T47D (cell line): Measurements from ENCODE around the gene CA9.
"Not testable (repeated sequence)": the region's sequence is repeated elsewhere in the genome, so short reads cannot be mapped to it uniquely, and the experiment has no call there.

Source experiments
- DNase-seq, 2 experiments: peaks; one replicate each; pipeline versions ENCODE4 v3.0.0 to v3.0.0-alpha.2; 2011 to 2012; ENCODE audit warnings: low read depth in 1 of 2, low spot score in 1 of 2
- JUND ChIP-seq: IDR thresholded peaks from 2 replicates; pipeline ENCODE4 v1.6.1; 2012; ENCODE audit warnings: low read depth
- in situ Hi-C: cut with HindIII; loops from 2 replicates; pipeline ENCODE4 v1.10.0; 2016; ENCODE audit warnings: low sequenced_read_pairs, low pct_unique_long_range_greater_than_20kb

Gene CA9

DNA sequence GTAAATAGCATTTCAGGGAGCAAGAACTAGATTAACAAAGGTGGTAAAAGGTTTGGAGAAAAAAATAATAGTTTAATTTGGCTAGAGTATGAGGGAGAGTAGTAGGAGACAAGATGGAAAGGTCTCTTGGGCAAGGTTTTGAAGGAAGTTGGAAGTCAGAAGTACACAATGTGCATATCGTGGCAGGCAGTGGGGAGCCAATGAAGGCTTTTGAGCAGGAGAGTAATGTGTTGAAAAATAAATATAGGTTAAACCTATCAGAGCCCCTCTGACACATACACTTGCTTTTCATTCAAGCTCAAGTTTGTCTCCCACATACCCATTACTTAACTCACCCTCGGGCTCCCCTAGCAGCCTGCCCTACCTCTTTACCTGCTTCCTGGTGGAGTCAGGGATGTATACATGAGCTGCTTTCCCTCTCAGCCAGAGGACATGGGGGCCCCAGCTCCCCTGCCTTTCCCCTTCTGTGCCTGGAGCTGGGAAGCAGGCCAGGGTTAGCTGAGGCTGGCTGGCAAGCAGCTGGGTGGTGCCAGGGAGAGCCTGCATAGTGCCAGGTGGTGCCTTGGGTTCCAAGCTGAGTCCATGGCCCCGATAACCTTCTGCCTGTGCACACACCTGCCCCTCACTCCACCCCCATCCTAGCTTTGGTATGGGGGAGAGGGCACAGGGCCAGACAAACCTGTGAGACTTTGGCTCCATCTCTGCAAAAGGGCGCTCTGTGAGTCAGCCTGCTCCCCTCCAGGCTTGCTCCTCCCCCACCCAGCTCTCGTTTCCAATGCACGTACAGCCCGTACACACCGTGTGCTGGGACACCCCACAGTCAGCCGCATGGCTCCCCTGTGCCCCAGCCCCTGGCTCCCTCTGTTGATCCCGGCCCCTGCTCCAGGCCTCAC lies at the start of gene CA9:
CA9 (plus strand) TSS at position 797 of the 893 bp plus-strand sequence; CDS start at position 829, 32 bp downstream.
- in situ Hi-C loops, result no loop called here
- no peak for DNase-seq
- no peak for TF ChIP-seq JUND

DNA sequence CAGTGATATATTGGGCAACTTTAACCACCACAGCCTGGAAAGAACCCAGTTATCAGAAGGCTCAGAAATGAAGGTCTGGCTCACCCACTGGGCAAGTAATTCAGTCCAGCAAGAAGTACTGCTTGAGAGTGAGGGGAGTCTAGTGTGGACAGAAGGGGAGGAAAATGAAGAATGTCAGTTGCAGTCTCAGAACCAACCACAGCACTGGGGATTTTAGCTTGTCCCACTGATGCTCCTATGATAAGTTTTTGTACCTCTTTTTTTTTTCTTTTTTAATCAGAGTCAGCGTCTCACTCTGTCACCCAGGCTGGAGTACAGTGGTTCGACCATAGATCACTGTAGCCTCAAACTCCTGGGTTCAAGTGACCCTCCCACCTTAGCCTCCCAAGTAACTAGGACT lies 46.2 kb upstream of the CA9 start:
- in situ Hi-C loops, result no loop called here
- TF ChIP-seq JUND, result no peak
- DNase-seq, result no peak

DNA sequence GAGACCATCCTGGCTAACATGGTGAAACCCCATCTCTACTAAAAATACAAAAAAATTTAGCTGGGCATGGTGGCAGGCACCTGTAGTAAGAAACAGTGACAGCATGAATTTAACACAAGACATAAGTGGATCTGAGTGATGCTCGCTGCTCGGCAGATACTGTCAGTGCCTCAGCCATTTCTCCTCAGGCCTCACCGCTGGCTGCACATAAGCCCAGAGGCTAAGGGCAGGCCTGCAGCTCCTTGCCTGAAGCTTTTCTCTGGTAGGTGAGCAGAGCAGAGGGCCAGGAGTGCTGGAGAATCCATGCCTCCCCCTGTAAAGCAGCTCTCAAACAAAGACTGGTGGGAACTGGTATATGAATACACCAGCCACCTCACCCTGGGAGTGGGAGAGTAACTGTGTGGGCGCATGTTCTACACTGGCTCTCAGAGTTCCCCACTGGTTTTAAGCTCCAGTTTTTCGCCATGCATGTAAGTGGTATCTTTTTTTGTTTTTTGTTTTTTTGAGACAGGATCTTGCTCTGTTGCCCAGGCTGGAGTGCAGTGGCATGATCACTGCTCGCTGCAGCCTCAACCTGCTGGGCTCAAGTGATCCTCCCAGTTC lies 45.2 kb upstream of the CA9 start:
- DNase-seq, result no peak
- TF ChIP-seq JUND, result no peak
- in situ Hi-C loops, result no loop called here

DNA sequence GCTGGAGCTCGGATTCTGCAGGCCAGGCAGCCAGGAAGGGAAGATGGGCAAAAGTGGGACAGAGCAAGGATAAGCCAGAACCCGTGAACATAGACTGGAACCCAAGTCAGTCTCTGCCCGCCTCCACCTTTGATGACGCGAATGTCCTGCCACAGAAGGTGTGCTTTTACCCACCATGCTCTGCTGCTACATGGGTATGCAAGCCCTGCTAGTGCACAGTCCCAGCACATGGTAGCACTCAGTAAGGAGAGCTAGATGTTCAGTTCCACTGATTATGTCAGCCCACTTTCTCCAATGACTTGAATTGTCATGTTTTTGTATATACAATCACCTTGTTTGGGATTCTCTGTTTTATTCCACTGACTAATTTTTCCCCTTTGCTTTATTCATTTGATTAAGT lies 44.1 kb upstream of the CA9 start:
- no peak for TF ChIP-seq JUND
- in situ Hi-C loops, result no loop called here

DNA sequence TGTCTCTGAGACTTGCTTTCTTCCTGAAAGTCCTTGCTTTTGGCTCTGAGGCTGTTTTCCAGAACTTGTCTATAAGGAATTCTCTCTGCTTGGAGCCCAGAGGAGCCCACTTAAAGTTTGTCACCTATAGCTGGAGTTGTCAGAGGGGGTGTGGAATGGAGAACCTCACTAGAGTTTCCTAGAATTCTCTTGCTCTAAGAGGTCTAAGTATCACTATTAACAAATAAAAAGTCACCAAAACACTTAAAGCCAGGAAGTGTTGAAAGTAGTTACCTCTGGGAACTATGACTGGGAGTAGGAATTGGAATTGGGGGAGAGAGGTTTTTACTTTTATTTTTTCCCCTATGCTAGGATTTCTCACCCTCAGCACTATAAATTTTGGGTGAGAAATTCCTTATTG lies 38.0 kb upstream of the CA9 start:
- in situ Hi-C loops, result no loop called here
- no peak for TF ChIP-seq JUND
- no peak for DNase-seq

More for the DNA sequence above, 44.1 kb upstream of the CA9 start:
- DNase-seq, result no peak

DNA sequence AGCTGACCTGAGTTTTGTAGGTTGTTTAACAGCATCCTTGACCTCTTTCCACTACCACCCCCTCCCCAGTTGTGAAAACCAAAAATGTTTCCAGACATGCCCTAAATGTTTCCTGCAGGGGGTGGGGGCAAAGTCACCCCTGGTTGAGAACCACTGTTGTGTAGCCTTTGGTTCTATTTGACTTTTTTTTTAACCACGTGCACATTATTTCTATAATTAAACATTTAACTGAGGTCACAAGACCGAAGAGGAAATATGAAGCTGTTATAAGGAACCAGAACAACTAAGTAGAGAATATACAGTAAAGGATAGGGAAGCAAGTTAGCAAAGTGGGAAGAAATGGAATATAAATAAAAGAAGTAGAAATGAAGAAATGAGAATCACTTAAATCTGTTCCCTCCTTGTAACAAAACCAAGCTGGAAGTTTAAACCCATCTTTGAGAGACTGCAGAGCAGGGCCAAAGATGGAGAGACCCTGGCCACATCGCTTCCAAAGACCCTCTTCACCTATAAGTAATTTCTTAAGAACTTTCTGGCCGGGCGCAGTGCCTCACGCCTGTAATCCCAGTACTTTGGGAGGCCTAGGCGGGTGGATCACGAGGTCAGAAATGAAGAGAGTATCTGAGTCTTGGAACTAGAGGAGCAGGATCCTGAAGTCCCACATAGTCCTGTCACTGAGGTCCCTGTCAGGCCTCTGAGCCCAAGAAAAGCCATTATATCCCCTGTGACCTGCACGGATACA lies 37.4 kb upstream of the CA9 start:
- no peak for DNase-seq
- no peak for TF ChIP-seq JUND
- in situ Hi-C loops, result no loop called here

DNA sequence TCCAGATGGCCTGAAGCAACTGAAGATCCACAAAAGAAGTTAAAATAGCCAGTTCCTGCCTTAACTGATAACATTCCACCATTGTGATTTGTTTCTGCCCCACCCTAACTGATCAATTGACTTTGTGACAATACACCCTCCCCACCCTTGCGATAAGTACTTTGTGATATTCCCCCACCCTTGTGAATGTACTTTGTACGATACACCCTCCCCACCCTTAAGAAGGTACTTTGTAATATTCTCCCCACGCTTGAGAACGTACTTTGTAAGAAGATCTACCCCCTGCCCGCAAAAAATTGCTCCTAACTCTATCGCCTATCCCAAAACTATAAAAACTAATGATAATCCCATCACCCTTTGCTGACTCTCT lies 36.9 kb upstream of the CA9 start:
- DNase-seq, in situ Hi-C loops: not testable (repeated sequence)

DNA sequence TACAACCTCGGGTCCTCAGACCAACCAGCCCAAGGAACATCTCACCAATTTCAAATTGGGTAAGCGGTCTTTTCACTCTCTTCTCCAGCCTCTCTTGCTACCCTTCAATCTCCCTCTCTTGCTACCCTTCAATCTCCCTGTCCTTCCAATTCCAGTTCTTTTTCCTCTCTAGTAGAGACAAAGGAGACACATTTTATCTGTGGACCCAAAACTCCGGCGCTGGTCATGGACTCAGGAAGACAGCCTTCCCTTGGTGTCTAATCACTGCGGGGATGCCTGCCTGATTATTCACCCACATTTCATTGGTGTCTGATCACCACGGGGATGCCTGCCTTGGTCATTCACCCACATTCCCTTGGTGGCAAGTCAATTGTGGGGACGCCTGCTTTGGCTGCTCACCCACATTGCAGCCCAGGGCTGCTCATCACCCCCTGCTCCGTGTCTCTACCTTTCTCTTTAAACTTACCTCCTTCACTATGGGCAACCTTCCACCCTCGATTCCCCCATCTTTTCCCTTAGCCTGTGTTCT lies 36.2 kb upstream of the CA9 start:
- in situ Hi-C loops, DNase-seq: not testable (repeated sequence)

DNA sequence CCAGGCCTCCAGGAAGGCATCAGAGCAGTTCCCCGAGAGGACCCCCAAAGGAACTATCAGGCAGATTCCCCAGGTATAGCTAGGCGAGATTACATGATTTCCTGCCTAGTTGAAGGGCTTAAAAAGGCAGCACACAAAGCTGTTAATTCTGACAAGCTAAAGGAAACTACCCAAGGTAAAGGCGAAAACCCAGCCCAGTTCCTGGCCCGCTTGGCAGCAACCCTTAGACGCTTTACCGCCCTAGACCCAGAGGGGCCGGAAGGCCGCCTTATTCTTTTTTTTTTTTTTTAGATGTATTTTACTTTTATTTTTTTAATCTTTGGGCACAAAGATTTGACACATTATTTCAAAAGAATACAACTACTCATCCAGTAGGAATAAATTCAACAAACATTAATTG lies 35.0 kb upstream of the CA9 start:
- in situ Hi-C loops, DNase-seq: not testable (repeated sequence)

DNA sequence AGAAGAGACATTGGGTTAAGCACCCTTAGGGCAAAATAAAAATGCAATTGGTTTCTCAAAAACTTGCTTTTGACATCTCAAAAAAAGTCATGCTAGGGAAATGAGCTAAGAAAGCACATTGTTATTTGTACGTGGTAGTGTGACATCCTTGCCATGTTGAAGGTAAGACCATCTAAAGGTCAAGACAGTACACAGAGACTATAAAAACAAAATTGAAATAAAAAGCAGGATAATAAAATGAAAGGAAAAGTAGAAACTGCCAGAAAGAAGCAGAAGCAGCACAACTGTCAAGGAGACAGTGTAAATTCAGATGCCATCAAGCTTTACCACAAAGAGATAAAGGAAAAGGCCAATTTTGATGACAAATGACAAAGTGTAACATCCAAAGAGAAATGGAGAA lies 34.5 kb upstream of the CA9 start:
- in situ Hi-C loops, result not testable (repeated sequence)

DNA sequence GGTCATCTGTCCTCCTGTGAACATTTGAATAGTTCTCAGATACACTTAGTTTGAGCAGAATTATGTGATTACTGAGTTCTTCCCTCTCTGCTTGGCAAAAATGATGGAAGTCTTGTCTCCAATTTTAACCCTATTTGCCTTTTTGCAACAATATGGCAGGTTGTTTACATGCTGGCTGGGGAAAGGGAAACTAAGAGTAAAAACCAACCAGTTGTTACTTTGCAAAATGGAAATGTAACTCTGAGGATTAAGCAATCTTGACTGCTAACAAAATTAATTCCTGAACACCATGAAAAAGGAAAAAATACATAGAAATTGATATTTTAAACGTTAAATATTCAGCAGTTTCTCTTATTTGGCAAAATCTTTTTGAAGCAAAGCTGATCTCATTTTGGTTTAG lies 34.1 kb upstream of the CA9 start:
- no peak for DNase-seq
- in situ Hi-C loops, result no loop called here
- TF ChIP-seq JUND, result no peak

More for the DNA sequence above, 34.5 kb upstream of the CA9 start:
- DNase-seq, result not testable (repeated sequence)

DNA sequence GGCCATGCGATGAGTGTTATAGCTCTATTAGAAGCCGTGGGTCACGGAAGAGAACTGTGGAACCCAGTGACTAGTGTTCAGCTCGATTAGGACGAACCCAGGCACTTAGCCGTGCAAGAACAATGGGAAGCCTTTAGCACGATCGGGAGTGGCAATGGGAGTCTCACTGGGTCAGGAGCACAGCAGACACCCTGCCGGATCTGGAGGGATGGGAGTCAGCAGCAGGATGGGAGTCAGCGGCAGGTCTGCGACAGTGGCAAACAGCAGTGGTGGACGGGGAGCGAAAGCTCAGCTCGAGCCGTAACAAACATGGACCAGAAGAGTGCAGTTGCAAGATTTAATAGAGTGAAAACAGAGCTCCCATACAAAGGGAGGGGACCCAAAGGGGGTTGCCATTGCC lies 33.3 kb upstream of the CA9 start:
- in situ Hi-C loops, DNase-seq: not testable (repeated sequence)

DNA sequence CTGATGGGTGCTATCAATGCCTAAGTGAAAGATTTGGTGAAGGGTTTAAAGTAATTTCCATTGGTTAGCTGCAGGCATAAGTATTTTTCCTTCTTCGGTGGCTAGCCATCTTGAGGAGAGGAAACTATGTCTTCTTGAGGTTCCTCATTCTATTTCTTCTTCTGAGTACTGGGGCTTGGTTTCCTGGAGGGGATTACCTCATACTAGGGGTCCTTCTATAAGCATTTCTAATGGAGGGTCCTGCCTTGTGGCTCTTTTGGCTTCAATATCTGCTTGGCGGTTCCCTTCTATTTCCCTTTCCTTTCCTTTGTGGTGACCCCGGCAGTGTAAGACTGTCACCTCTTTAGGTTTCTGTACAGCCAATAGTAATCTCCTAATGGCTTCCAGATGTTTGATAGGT lies 32.2 kb upstream of the CA9 start:
- DNase-seq, in situ Hi-C loops: not testable (repeated sequence)
